ENCODE measurements around the gene TMEM205. TPM values are rescaled to one million over a fixed set of nuclear protein-coding genes. Genes with fewer than 3 reads are reported as not detected.
"Not testable (repeated sequence)": the region's sequence is repeated elsewhere in the genome, so short reads cannot be mapped to it uniquely, and the experiment has no call there.

The TMEM205 gene
- total RNA-seq, 1 donor from 2014 or later, result 142 TPM

DNA sequence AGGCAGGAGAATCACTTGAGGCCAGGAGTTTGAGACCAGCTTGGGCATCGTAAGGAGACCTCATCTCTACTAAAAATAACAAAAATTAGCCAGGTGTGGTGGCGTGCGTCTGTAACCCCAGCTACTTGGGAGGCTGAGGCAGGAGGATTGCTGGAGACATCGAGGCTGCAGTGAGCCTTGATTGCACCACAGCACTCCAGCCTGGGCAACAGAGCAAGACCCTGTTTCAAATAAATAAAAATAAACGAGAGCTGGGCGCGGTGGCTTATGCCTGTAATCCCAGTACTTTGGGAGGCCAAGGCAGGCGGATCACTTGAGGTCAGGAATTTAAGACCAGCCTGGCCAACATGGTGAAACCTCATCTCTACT, 6.0 kb downstream of the TMEM205 start:
- not testable (repeated sequence) for DNase-seq (ENCODE audit: extremely low read depth, low read depth, low spot score)

DNA sequence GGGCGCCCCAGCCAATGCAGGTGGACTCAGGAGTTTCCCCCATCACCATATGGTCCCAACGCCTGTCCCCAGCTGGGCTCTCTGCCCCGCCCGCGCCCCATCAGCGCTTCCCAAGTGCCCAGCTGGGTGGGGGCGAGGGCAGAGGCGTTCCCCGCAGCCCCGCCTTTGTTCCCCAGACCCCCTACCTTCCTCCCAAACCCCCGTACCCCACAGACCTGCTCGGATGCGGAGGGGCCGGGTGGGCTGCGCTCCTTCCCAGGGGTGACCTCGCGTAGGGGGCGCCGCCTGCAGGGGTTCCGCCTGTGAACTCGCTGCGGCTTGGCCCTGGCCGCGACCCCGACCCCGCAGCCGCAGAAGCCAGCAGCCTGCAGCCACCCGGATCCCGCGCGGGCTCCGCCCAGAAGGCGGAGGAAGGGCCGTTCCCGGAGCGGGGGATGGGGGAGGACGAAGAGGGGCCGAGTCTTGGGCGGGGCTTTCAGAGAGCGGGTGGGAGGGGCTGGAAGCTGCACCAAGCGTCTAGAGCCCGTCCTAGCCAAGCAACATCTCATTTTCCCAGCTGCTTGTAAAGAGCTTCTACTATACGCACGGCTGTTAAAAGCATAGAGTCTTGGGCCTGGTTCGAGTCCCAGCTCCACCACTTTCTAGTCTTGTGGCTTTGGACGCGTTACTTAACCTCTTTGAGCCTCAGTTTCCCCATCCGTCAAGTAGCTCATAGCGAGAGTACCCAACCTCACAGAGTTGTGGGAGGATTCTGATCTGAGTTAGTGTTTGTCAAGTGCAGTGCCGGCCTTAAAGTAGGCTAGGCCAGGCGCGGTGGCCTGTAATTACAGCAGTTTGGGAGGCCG, 6.6 kb downstream of the TMEM205 start, which contains the start of gene RAB3D:
RAB3D (minus strand) TSS at position 404 of the 845 bp plus-strand sequence. CDS start 2,258 bp downstream, outside the sequence.
- peak; percentile 18 for DNase-seq (ENCODE audit: extremely low read depth, low read depth, low spot score)

GRCh38 chr19:11338569-11339253, 7.4 kb downstream of the TMEM205 start:
- DNase-seq (ENCODE audit: extremely low read depth, low read depth, low spot score), result no peak

- DNase-seq (ENCODE audit: extremely low read depth, low read depth, low spot score), result no peak
Measured at GRCh38 chr19:11338121-11338520, 7.9 kb downstream of the TMEM205 start.

GRCh38 chr19:11337080-11337479, 9.0 kb downstream of the TMEM205 start:
- no peak for DNase-seq (ENCODE audit: extremely low read depth, low read depth, low spot score)

- DNase-seq (ENCODE audit: extremely low read depth, low read depth, low spot score), result no peak
Measured at GRCh38 chr19:11335449-11336146, 10.5 kb downstream of the TMEM205 start.

DNA sequence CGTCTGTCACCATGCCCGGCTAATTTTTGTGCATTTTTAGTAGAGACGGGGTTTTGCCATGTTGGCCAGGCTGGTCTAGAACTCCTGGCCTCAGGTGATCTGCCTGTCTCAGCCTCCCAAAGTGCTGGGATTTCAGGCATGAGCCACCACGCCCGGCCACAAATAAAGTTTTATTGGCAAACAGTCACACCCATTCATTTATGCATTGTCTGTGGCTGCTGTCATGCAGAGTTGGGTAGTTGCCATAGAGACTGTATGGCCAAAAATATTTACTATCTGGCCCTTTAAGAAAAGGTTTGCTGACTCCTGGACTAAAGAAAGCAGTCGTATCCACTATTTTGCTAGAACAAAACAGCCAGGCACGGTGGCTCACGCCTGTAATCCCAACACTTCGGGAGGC, 12.2 kb downstream of the TMEM205 start:
- DNase-seq (ENCODE audit: extremely low read depth, low read depth, low spot score), result not testable (repeated sequence)

- DNase-seq (ENCODE audit: extremely low read depth, low read depth, low spot score), result no peak
Measured at GRCh38 chr19:11332822-11333221, 13.2 kb downstream of the TMEM205 start.

DNA sequence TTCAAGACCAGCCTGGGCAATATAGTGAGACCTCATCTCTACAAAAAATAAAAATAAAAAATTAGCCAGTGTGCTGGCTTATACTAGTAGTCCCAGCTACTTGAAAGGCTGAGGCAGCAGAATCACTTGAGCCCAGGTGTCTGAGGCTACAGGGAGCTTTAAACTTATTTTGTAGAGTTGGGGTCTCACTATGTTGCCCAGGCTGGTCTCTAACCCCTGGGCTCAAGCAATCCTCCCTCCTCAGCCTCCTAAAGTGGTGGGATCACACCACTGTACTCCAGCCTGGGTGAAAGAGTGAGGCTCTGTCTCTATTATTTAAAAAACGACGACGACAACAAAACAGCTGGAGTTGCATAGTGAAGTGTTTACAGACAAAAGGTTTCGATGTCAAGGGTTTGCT, 14.6 kb downstream of the TMEM205 start:
- no peak for DNase-seq (ENCODE audit: extremely low read depth, low read depth, low spot score)

DNA sequence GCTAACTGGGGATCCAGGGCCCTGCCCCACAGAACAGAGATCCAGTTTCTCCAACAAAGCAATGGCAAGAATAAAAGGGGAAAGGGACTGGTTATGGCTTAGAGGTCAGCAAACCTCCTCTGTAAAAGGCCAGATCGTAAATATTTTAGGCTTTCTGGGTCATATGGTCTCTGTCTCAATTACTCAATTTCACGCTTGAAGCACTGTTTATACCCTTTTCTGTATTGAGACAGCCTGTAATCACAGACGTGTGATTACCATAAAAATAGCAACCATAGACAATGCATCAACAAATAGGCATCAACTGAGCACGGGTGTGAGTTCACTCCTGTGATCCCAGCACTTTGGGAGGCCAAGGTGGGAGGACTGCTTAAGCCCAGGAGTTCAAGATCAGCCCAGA, 15.9 kb downstream of the TMEM205 start:
- no peak for DNase-seq (ENCODE audit: extremely low read depth, low read depth, low spot score)

DNA sequence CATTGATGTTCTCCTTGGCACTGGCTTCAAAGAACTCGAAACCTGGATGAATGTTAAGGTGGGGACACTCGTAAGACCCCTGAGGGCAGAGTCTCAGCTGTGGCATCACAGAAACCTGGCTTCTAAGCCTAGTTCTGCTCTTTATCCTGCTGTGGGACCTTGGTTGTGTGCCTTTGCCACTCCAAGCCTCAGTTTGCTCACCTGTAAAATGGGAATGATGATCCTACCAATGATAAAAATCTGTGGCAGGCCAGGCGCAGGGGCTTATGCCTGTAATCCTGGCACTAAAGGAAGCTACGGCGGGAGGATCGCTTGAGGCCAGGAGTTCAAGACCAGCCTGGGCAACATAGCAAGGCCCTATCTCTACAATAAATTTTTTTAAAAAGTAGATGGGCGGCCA, 20.5 kb downstream of the TMEM205 start:
- no peak for DNase-seq (ENCODE audit: extremely low read depth, low read depth, low spot score)

- no peak for DNase-seq (ENCODE audit: extremely low read depth, low read depth, low spot score)
Measured at GRCh38 chr19:11324748-11325389, 21.2 kb downstream of the TMEM205 start.

GRCh38 chr19:11324079-11324661, 21.9 kb downstream of the TMEM205 start:
- no peak for DNase-seq (ENCODE audit: extremely low read depth, low read depth, low spot score)

DNA sequence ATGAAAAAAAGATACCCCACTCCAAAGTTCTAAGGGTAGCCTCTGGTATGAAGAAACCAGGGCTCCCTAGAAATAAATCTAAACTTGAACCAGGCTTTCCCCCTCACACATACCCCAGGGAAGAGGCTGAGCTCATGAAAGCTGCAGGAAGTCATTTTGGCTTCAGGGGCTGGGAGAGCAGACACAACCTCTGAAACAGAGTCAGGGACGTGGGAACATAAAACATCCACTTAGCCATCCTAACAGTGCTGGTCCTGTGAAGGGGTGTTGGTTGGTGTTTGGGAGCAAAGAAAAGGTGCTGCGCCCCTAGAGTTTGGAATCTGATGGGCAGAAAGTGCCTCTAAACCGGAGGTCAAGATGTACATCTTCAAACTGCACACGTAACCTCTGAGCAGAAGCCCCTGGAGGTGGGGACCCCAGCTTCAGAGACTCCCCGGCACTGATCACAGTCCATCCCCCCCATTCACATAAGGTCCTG, 22.4 kb downstream of the TMEM205 start:
- DNase-seq (ENCODE audit: extremely low read depth, low read depth, low spot score), result no peak

DNA sequence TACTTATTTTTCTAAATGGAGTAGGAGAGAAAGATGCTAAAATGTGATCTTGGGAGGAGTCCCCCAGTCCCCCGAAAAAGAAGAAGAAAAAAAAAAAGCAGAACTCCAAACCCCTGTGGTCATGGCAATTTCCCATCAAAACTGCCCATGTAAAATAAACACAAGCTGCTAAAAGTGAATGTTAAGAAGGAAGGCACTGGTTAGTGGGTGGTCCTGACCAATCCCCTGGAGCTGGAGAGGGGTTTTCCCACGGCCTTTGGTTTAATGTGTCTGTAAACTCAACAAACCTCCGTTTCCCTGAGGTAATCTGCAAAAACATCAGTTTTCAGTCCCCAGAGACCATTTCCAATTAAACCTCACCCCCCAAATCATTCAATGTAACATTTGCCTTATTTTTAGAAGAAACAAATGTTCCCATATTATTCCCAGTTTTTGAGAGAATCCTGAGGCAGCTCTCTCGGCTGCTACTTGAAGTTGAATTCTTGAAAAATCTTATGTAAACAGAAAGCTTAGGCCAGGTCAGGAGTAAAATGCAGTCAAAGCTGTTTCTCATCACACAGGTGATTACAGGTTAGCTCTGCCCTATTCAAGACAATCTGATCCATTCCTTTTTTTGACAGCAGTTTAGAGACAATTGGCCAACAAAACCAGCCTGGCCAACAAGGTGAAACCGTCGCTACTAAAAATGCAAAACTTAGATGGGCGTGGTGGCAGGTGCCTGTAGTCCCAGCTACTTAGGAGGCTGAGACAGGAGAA, 23.6 kb downstream of the TMEM205 start:
- no peak for DNase-seq (ENCODE audit: extremely low read depth, low read depth, low spot score)

DNA sequence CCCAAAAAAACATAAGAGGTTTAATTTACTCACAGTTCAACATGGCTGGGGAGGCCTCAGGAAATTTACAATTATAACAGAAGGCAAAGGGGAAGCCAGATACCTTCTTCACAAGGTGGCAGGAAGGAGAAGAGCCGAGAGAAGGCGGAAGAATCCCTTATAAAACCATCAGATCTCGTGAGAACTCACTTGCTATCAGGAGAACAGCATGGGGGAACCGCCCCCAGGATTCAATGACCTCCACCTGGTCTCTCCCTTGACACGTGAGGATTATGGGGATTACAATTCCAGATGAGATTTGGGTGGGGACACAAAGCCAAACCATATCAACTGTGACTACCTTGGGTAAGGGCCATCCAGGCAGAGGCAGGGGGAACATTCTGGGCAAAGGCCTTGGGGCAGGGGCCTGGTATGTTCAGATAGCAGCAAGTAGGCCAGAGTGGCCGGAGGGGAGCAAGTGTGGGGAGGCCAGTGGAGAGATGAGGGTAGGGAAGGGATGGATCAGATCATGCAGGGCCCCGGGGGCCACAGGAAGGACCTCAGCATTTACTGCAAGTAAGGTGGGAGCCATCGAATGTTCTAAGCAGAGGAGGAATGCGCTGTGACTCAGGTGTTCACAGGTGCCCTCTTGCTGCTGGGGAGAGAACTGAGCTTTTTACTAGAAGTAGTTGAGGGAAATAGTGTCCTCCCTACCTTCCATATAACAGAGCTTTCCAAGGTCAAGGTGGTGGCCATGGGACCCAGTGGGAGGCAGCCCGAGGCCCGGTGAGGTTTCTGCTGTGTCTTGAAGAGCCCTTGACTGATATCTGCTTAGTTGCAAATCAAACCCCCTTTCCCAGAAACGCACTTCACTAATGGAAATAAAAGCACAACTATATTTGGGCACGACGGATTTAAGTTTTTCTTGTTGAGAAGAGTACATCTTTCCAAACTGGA, 24.6 kb downstream of the TMEM205 start:
- no peak for DNase-seq (ENCODE audit: extremely low read depth, low read depth, low spot score)

DNA sequence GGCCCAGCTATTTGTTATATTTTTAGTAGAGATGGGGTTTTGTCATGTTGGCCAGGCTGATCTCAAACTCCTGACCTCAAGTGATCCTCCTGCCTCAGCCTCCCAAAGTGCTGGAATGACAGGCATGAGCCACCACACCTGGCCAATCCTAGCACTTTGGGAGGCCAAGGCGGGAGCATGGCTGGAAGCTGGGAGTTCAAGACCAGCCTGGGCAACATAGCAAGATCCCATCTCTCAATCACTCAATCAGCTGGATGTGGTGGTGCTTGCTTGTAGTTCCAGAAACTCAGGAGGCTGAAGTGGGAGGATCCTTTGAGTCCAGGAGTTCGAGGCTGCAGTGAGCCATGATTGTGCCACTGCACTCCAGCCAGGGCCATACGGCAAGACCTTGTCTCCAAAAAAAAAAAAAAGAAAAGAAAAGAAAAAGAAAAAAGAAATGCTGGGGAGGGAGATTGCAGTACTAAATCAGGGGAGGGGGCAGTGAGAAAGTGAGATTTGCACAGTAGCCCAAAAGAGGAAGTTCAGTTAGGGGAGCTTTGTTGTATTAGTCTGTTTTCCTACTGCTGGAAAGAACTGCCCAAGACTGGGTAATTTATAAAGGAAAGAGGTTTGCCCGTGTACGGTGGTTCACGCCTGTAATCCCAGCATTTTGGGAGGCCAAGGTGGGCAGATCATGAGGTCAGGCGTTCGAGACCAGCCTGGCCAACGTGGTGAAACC, 25.6 kb downstream of the TMEM205 start:
- DNase-seq (ENCODE audit: extremely low read depth, low read depth, low spot score), result not testable (repeated sequence)

- DNase-seq (ENCODE audit: extremely low read depth, low read depth, low spot score), result no peak
Measured at GRCh38 chr19:11306337-11306736, 39.7 kb downstream of the TMEM205 start.
